ENCODE data around the gene FBXL16.

GRCh38 chr16:704552-705380 lies 835 bp downstream of the FBXL16 start:
- no peak for TF ChIP-seq ZNF26 (tag by site-specific recombination; IDR thresholded peaks at IDR 0.05)
- no peak for TF ChIP-seq CTCF (tag by site-specific recombination; IDR thresholded peaks at IDR 0.05)
- peak; percentile 67 for TF ChIP-seq KLF1 (tag by site-specific recombination; IDR thresholded peaks at IDR 0.05)
- TF ChIP-seq BCL11A (tag by site-specific recombination; IDR thresholded peaks at IDR 0.05; ENCODE audit: low read depth), result no peak
- TF ChIP-seq ZNF549 (tag by site-specific recombination; IDR thresholded peaks at IDR 0.05), result no peak
- TF ChIP-seq ZNF837 (tag by site-specific recombination; IDR thresholded peaks at IDR 0.05), result no peak
- no peak for TF ChIP-seq YY1 (tag by site-specific recombination; IDR thresholded peaks at IDR 0.05)
- no peak for TF ChIP-seq ZNF280D (tag by site-specific recombination; IDR thresholded peaks at IDR 0.05)
- TF ChIP-seq ZNF18 (tag by site-specific recombination; IDR thresholded peaks at IDR 0.05), result no peak

All from HEK293 (cell line).